HG03378 (cell line): ENCODE results near the gene MACROH2A2.
"Not testable (repeated sequence)": the region's sequence is repeated elsewhere in the genome, so short reads cannot be mapped to it uniquely, and the experiment has no call there.

Experiments used
- ATAC-seq: cut with Tn5 transposase; IDR thresholded peaks from one replicate; pipeline ENCODE4 v1.9.1; 2021; ENCODE audit warnings: mild to moderate bottlenecking, moderate library complexity; ENCODE audit not compliant: unreplicated experiment

Gene MACROH2A2

GRCh38 chr10:70052462-70053217 is at the start of gene MACROH2A2:
TSS of gene MACROH2A2 (plus strand) at chr10:70052846. CDS start at chr10:70075659, 22,813 bp downstream.
- ATAC-seq: no peak

DNA sequence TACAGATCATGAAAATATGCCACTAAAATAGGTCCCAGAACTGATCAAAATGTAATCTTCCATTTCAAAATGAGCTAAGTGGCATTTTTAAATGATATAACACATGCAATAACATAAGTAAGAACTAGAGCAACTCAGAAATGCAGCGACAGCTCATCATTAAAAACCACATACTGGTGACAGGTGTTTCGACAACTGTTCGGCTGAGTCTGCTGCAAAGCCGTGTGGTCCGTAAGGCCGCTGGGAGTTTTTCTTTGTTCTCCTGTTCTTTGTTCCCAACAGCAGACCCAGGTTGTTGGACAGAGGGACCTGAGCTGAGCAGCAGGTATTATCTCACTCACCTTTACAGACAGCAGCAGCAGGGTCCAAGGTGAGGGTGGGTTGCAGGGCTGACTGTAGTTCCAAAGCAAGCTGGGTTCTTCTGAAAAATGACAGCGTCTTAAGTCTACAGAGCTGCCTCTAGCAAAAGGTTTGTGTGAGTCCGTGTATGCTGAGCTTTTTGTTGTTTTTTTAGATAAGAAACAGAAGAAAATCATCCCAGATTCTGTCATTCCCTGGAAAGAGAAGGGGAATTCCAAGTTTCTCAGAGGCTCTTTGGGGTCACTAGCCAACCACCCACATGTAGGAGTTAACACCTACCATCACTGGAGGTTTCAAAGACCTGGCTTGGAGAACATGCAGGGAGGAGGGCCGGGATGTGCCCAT is 45.4 kb upstream of the MACROH2A2 start:
- no peak for ATAC-seq

GRCh38 chr10:70031215-70031614 is 21.4 kb upstream of the MACROH2A2 start:
- ATAC-seq: no peak

DNA sequence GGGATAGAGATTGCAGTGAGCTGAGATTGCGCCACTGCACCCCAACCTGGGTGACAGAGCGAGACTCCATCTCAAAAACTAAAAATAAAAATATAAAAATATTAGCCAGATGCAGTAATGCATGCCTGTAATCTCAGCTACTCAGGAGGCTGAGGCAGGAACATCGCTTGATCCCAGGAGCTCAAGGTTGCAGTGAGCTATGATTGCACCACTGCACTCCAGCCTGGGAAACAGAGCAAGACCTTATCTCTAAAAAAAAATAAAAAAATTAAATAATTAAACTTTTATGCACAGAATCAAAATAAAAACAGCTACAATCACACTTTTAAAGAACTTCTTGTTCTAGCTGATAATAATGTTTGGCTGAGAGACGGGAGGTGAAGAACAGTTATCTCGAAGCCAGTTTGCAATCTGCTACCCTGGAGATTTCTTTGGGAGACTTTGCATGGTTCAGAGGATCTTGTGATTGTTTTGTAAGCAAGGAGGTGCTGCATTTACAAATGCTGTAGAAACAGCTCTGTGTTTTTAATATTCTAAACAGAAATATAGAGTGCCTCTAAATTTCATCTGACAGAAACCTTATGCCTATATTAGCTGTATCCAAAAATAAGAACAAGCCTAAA is 19.9 kb upstream of the MACROH2A2 start:
- ATAC-seq: no peak

DNA sequence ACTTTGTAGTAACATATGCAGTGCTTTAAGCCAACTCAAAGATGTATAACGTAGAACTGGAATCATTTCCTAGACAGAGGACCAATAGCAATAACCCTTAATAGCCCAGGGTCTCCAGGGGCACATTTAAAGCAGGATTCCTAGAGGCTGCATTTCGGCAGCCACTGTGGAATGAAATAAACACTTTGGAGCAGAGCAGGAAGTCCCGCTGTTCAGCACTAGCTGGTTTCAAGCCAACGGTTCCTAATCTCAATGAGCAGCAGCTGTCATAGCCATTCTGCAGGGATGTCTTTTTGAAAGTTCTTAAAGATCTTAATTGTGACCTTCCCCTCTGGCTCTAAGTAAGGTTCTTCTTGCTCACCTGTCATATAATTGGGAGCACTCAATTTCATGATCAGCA is 18.4 kb upstream of the MACROH2A2 start:
- no peak for ATAC-seq

DNA sequence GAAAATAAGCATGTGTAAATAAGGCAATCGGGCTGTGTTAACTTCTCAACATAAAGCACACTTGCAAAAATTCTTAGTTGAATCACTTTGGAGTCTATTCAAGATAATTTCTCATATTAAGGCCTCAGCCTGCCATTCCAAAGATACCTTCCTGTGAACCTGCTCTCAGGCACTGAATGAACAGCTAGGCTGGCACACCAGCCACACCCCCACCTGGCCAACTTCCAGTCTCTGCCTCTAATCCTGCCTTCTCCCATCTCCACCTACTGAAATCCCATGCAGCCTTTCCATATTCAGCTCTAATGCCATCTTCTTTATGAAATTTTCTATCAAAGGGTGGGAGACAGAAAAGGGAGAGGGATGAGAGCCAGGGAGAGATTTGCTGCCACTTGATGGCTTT is 17.1 kb upstream of the MACROH2A2 start:
- ATAC-seq: no peak

DNA sequence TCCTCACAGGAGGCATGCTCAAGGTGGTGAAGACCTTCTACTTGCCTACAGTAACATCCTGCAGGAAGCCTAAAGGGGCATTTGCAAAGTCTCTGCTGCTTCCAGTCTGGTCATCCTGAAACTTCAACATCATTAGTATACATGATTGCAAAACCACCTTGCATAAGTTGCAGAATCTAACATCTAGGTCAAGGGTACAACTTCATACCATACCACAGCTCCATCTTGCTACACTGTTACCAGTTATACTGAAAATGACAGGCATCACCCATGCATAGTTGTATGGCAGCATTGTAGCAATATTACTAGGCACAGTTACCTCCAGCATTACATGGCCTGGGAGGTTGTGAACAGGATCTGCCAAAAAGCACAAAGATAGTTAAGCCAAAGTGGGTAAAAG is 13.7 kb upstream of the MACROH2A2 start:
- no peak for ATAC-seq

DNA sequence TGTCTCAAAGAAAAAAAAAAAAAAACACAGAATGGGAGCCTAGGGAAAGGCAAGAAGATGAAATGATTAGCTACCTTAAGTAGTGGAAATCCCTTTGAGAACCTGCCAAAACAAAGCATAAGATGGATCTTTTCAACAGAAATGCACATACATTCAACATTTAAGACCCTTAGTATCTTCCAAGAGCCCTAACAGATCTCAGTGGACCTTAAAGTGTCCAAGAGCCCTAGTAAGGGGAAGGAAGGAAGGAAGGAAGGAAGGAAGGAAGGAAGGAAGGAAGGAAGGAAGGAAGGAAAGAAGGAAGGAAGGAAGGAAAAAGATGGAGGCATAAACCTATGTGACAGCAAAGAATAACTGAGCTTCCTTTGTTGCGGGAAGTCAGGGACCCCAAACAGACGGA is 11.6 kb upstream of the MACROH2A2 start:
- no peak for ATAC-seq

DNA sequence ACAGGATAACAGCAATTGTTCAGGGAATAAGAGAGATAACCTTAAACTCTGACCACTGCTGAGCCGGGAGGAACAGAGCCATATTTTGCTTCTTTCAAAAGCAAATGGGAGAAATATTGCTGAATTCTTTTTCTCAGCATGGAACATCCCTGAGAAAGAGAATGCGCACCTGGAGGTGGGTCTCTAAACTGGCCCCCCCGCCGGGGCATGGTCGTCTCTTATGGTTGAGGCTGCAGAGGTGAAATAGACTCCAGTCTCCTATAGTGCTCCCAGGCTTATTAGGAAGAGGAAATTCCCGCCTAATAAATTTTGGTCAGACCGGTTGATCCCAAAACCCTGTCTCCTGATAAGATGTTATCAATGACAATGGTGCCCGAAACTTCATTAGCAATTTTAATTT is 10.9 kb upstream of the MACROH2A2 start:
- not testable (repeated sequence) for ATAC-seq

DNA sequence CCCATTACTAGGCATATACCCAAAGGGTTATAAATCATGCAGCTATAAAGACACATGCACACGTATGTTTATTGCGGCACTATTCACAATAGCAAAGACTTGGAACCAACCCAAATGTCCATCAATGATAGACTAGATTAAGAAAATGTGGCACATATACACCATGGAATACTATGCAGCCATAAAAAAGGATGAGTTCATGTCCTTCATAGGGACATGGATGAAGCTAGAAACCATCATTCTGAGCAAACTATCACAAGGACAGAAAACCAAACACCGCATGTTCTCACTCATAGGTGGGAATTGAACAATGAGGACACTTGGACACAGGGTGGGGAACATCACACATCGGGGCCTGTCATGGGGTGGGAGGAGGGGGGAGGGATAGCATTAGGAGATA is 5.6 kb upstream of the MACROH2A2 start:
- ATAC-seq: not testable (repeated sequence)

GRCh38 chr10:70048030-70048723 is 4.5 kb upstream of the MACROH2A2 start:
- no peak for ATAC-seq

DNA sequence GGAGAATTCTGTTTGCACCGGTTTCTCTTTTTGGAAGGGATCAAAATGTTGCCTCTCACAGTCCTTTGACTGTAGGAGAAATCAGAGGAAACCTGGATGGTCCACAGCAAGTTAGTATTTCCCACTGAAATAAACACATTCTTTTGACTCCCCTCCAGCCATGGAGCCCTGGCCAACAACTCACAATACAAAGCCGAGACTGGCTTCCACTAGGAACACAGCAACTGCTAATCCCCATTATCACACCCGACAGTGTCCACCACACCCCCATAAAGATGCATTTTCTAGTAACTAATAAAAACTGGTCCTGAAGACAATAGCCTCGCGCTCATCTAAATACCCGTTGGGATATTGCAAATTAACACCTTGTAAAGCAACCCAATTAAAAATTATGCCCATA is 798 bp upstream of the MACROH2A2 start:
- ATAC-seq: no peak

- no peak for ATAC-seq
Measured at GRCh38 chr10:70053218-70053840, 683 bp downstream of the MACROH2A2 start.

- no peak for ATAC-seq
Measured at GRCh38 chr10:70053841-70054288, 1.2 kb downstream of the MACROH2A2 start.

DNA sequence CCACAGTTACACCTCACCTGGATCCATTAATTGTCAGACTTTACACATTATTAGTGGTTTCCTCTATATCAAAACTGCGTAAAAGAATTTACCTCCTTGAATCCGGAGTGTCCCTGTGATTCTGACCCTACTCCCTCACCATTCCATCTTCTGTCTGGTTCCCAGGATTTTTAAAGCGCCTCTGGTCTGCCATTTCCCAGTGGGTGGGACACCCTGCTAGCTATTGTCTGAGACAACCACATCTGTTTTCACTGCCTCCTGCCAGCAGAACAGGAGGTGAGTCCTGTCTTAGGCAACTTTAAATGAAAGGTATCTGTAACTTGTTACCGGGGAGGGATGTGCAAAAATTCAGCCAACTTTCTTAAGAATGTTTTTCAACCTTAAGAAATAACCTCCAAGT is 2.3 kb downstream of the MACROH2A2 start:
- no peak for ATAC-seq

DNA sequence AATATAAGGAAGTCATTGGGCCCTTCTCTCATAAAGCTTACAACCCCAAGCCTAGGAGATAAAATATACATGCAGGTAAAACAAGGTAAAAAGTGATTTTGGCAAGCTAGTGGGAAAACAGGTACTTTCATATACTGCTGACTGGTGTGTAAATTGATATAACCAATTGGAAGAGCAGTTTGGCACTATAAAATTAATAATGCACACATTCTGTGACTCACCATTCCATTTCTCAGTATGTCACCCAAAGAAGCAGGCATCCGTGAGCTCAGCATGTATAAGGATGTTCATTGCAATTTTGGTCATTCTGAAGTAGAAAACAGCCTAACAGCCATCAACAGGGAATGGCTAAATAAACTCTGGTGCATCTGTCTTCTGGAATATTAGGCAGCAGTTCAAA is 2.9 kb downstream of the MACROH2A2 start:
- ATAC-seq: no peak

DNA sequence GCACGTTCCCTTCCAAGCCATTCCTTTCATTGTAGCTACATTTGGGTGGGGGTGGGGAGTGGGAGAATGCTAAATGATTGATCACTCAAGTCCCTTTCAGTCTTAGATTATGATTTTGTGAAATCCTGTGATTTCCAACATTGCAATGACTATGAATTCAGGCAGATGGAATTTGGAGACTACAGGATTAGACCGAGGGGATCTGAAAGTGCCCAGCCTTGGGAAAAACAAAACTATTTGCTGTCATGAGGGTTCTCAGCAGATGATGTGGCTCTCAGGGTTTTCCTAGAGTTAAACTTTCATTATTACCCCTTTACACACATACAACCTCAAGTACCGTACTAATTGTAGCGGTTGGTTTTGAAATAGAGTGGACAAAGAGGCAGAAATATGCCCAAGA is 4.7 kb downstream of the MACROH2A2 start:
- ATAC-seq: no peak

- no peak for ATAC-seq
Measured at GRCh38 chr10:70060389-70060788, 7.7 kb downstream of the MACROH2A2 start.

GRCh38 chr10:70063418-70064098 is 10.9 kb downstream of the MACROH2A2 start:
- no peak for ATAC-seq

- ATAC-seq: no peak
Measured at GRCh38 chr10:70064486-70064885, 11.8 kb downstream of the MACROH2A2 start.
